GM19351 (cell line): ENCODE data around the gene ABO.
"Not testable (repeated sequence)": the region's sequence is repeated elsewhere in the genome, so short reads cannot be mapped to it uniquely, and the experiment has no call there.

Experiments
- ATAC-seq: cut with Tn5 transposase; IDR thresholded peaks from one replicate; pipeline ENCODE4 v1.9.1; 2021; ENCODE audit warnings: mild to moderate bottlenecking, moderate library complexity; ENCODE audit not compliant: unreplicated experiment

ABO gene

GRCh38 chr9:133275105-133276000, at the start of gene ABO:
ABO (minus strand) TSS chr9:133275201.
- ATAC-seq, result no peak

DNA sequence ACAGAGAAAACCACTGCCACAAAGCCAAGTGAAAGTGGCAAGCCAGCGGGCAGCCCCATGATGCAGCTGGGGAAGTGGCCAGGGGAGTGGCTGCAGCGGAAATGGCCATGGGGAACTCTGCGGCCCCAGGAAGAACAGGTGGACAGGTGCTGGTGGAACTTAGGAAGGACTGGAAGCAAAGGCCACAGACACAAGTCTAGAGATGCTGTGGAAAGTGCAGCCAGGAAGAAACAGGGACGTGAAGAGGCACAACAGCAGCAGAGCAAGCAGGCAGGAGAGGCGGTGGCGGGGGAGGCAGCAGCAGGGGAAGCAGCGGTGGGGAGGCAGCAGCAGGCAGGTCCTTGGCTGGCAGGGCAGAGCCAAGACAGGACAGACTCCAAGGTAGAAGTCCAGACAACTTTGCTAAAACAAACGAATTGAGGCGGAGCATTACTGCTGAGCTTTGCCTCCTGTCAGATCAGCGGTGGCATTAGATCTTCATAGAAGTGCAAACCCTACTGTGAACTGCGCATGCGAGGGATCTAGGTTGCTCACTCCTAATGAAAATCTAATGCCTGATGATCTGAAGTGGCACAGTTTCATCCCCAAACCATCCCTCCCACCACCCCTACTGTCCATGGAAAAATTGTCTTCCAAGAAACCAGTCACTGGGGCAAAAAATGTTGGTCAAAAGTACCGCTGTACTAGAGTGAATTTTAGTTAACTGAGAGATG, 49.1 kb upstream of the ABO start:
- ATAC-seq, result no peak

DNA sequence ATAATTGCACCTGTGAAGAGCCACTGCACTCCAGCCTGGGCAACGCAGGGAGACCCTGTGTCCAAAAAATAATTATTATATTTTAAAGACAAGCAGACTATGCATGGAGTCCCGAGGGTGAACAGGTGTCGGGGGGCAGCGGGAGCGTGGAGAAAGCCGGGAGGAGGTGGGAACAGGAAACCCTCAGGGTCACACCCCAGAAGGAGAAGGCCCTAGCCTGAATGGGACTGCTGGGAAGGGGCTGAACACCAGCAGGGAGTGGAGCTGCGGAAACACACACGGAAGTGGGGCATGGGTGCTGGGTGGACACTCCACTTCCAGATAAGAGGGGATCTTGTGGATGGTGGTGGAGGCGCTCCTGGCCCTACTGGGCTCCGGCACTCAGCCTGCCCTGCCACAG, 48.2 kb upstream of the ABO start:
- ATAC-seq, result no peak

DNA sequence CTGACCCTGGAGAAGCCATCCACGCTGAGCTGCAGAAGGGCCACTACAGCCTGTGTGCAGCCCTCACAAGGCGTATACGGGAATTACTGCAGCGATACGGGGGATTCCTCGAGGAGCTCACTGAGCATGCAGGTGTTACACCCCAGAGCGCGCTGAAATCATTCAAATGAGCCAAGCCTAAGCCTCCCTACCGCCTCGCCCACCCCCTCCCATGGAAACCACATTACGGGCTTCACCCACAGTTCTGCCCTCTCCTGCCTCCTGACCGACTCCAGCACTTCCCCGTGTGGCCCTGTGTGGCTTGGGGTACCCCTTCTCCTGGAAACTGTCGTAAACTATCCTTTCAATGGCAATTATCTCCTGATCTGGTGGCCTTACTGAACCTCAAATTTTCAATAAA, 47.7 kb upstream of the ABO start:
- no peak for ATAC-seq

- ATAC-seq, result no peak
These were observed 46.5 kb upstream of the ABO start for GRCh38 chr9:133321411-133321935.

DNA sequence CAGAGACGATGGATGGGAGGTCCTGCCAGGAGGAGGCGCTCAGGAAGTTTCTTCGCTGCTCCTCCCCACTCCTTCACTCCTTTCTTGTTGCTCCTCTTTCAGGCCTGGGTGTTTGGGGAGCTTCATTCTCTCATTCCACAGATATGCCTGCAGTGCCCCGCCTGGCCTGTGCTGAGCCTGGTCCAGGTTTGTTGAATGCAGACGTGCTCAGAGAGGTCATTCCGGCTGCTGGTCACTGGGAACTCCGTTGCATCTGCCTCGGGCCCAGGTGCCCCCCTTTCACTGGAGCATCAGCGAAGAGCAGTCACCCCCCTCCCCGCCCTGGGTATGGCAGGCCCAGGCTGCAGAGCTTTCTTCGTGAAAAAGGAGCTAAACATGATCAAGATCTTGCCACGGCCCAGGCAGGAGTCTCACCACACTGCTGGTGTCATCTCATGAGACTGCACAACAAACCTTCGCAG, 45.5 kb upstream of the ABO start:
- ATAC-seq, result no peak

- not testable (repeated sequence) for ATAC-seq
These were observed 42.5 kb upstream of the ABO start for GRCh38 chr9:133317551-133317950.

DNA sequence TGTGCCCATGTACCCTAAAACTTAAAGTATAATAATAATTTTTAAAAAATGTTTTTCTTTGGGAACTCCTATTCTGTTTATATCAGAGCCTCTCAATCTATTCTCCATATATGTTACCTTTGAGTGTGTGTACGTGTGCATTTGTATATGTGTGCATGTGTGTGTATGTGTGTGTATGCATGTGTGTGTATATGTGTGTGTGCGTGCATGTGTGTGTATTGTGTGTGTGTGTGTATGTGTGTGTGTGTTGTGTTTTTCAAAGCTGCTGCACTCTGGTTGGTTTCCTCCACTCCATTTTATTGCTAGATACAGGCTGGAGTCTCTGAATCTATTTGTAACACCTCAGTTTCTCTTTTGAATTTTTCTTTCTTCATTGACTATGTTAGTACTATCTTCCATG, 41.0 kb upstream of the ABO start:
- no peak for ATAC-seq

- no peak for ATAC-seq
These were observed 34.6 kb upstream of the ABO start for GRCh38 chr9:133309608-133310007.

DNA sequence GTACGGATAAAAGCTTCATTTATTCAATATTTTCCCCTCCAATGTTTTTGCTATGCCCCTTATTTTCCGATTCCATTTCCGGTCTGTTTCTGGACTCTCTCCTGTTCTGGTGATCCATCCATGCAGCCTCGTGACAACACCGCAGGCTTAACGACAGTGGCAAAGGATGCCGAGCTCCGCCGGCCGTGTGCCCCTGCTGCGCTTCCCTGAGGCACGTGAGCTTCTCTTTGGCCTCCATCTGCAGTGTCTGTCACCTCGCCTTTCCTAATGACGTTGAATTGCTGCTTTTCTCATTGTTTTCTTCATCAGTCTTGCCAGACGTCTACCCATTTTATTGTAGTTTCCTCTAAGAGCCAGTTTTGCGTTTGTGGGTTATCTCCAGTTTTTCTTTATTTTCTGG, 32.3 kb upstream of the ABO start:
- ATAC-seq, result no peak

GRCh38 chr9:133306242-133307204, 31.5 kb upstream of the ABO start:
- ATAC-seq, result no peak

DNA sequence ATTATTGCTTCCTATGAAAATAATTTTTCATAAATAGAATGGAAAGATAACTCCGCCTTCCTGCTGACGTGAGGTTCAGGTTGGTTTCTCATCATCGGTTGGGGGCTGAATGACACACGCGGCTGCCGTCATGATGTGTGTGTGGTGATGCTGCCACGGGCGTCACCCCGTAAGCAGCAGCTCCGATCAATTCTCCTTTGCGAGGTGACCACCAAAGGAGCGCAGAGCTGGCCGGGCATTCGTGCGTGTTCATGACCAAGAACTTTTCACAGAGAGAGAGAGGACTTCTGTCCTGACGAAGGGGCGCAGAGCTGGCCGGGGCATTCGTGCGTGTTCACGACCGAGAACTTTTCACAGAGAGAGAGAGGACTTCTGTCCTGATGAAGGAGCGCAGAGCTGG, 30.7 kb upstream of the ABO start:
- ATAC-seq, result no peak

DNA sequence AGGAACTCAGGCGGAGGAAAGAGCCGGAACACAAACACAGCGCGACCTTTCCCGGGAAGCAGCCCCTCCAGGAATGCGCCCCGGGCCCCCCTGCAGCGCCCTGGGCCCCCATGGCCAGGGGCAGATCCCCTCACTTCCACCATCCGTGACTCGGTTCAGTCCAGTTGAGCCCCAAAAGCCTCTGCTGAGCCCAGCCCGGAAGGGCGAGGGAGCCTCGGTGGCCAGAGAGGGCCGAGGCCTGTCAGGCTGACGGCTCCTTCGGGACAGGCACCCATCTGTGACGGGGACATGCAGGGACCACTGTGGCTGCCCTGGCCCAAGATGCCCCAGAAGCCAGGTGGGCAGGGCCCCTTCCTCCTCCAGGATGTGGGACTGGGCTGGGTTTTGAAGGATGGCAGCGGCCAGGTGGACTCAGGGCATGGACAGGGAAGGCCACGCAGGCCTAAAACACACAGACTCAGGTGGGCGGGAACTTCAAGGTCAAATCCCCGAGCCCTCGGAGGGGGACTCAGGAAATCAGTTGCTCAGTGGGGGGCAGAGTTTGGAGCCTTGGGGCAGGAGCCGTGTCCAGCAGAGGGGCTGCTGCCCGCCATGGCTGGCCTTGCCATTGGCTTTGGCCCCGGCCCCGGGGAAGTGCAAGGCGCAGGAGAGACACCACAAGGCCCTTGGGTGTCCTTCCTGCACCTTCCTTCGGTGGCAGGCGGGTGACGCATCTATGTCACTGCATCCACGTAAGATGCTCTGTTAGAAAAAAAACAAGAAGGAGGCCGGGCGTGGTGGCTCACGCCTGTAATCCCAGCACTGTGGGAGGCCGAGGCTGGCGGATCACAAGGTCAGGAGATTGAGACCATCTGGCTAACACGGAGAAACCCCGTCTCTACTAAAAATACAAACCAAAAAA, 29.7 kb upstream of the ABO start:
- ATAC-seq, result no peak

- no peak for ATAC-seq
These were observed 29.1 kb upstream of the ABO start for GRCh38 chr9:133304158-133304470.

- ATAC-seq, result no peak
These were observed 28.5 kb upstream of the ABO start for GRCh38 chr9:133303266-133304157.

GRCh38 chr9:133301253-133302230, 26.5 kb upstream of the ABO start:
- ATAC-seq, result no peak

- ATAC-seq, result not testable (repeated sequence)
These were observed 25.0 kb upstream of the ABO start for GRCh38 chr9:133299996-133300395.

- no peak for ATAC-seq
These were observed 19.3 kb upstream of the ABO start for GRCh38 chr9:133294257-133294656.
